SK-N-MC (cell line): ENCODE measurements around the gene GRAMD2B.

Experiments used
- EZH2 ChIP-seq: fragments of 200-600 bp; sonication (generic); IDR thresholded peaks from one replicate; pipeline ENCODE4 v1.6.1; 2017; ENCODE audit warnings: antibody characterized with exemption
- FOXP2 ChIP-seq: optimal IDR thresholded peaks from 2 replicates; pipeline ENCODE3; 2011; ENCODE audit warnings: mild to moderate bottlenecking, moderate library complexity; ENCODE audit not compliant: insufficient read depth; ENCODE audit errors: extremely low read length, control extremely low read depth
- POLR2AphosphoS5 ChIP-seq: IDR thresholded peaks from 2 replicates; pipeline ENCODE4 v1.6.1; 2012; ENCODE audit warnings: mild to moderate bottlenecking, low read depth, low read length, borderline replicate concordance

GRCh38 chr5:126527892-126528291 lies 104.7 kb downstream of the GRAMD2B start:
- TF ChIP-seq POLR2AphosphoS5 (no peak), EZH2 (no peak), FOXP2 (no peak)
